GM19463 (cell line): ENCODE data around the gene ALG9.
"Not testable (repeated sequence)": the region's sequence is repeated elsewhere in the genome, so short reads cannot be mapped to it uniquely, and the experiment has no call there.

Source experiments
- ATAC-seq: cut with Tn5 transposase; IDR thresholded peaks from one replicate; pipeline ENCODE4 v1.9.1; 2021; ENCODE audit warnings: mild to moderate bottlenecking, moderate library complexity; ENCODE audit not compliant: unreplicated experiment

ALG9 gene

DNA sequence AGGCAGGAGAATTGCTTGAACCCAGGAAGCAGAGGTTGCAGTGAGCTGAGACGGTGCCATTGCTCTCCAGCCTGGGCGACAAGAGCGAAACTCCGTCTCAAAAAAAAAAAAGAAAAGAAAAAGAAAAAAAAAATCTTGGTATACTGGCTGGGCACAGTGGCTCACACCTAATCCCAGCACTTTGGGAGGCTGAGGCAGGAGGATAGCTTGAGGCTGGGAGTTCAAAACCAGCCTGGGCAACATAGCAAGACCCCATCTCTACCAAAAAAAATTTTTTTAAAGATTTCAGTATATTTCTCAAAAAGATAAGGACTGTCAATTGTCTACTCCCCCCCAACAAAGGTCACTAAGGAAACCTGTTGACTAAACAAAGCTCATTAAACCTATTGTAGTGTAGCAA is 13.7 kb upstream of the ALG9 start:
- ATAC-seq = not testable (repeated sequence)

DNA sequence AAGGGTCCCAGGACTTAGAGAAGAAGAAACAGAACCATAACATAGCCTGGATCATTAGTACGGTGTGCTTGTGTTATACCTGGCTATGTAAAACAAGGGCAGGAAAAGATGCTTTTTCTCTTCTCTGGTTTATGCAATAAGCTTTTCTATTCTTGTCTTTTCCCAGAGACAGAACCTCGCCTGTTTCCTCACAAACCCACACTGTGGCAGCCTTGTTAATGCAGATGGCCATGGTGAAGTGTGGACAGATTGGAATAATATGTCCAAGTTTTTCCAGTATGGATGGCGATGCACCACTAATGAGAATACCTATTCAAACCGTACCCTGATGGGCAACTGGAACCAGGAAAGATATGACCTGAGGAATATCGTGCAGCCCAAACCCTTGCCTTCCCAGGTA is 10.8 kb upstream of the ALG9 start:
- no peak for ATAC-seq

DNA sequence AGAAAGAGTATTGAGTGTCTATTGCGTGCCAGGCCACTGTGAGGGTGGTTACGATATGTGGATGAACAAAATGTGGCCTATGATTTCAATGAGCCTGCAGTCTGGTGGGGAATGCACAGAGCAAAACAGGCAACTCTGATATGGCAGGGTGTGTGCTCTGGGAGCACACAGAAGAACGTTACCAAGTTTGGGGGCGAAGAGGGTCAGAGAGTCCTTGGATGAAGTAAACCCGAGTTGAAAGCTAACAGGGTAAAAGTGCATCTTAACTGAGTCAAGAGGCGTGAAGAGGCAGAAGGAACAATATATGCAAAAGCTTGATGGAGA is 8.2 kb upstream of the ALG9 start:
- ATAC-seq = peak; percentile 1

DNA sequence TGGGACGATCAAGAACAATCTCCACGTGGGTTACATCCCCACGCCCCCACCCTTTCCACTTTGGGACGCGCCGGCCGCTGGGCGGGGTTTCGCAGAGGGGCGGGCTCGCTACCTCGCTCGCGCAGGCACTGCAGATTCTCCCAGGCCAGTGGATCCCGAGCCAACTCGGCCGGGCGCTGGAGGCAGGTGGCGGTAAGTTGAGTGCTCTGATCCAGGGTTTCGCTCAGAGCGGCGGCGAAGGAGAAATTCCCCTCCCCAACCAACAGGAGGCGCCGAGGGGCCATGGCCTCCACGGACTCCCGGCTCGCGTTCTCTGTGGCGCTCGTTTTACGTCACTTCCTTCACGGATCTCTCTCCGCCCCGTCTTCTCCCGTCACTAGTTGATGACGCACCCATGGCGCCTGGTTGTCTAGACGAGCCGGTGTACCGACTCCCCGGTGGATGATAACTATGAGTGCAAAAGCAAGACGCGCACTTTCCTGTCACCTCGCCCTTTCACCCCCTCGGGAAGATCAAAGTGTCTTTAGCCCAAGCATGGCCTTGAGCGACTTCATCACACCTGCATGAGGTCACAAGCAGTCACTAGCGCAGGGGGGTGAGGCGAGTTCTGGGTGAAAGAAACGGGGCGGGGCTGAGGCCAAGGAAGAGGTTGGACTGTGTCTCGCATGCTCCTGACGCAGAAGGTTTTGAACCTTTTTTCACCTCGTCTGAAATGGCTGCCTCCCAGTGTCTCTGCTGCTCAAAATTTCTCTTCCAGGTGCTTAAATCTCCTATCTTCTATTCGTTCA is 7.7 kb upstream of the ALG9 start, which contains the start of the genes CFAP68 and FDXACB1:
Gene CFAP68, plus strand, starts transcription at position 693 of the 788 bp plus-strand sequence. Its CDS starts 20 bp downstream, at position 713.
Gene FDXACB1, minus strand, starts transcription at position 317 of the 788 bp plus-strand sequence. Its CDS starts 33 bp downstream, at position 284.
- peak; percentile 88 for ATAC-seq

DNA sequence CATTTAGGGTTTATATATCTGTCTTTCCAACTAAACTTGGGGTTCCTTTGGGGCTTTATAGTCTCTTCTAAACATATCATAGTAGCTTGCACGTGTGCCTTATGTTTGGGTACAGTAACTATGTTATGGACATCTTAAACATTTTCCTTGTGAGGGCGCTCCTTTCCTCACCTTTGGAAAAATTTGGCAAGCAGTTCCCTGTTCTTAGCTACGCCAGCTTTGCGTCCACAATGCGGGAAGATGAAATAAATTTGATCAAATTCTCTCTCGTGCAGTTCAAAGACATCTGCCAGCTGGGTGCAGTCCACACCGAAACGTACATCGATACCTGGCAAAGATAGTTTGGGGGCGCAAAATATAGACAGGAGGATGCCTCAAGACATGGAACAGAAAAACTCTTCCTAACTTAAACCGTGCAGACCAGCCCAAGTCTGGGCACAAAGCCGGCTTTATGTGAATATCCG is 7.0 kb upstream of the ALG9 start:
- ATAC-seq = no peak

DNA sequence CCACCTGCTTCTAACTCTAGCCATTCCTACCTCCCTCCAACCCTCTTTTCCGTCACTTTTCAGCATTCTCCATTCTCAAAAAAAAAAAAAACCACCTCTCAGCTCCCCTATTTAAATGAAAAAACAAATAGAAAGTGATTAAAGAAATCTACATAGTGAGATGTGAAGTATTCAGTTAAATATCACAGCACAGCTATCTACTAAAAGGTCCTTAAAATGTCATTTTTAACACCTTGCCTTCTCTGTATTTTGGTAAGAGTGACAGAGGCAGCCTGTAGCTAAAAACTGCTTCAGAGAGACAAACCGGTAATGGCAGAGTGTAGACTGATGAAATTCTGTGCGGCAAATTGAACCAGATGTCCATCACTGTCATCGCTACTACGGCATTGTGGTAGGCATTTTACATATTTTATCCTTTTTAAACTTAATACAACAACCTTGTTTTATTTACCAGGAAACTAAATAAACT is 346 bp upstream of the ALG9 start:
- ATAC-seq = no peak

DNA sequence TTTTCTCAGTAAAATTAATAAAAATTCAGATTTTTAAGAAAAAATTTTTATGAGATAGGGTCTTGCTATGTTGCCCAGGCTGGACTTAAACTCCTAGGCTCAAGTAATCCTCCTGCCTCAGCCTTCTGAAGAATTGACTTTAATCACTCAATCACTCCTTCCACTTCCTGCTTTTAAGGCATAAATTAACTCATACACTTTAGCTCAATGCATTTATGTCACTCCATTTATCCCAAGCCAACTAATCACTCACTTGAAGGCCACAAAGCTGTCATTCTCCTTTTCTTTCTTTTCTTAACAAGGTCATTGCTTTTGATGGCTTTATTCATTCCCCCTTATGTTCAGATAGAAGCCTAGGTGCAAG is 877 bp downstream of the ALG9 start:
- peak; percentile 5 for ATAC-seq

DNA sequence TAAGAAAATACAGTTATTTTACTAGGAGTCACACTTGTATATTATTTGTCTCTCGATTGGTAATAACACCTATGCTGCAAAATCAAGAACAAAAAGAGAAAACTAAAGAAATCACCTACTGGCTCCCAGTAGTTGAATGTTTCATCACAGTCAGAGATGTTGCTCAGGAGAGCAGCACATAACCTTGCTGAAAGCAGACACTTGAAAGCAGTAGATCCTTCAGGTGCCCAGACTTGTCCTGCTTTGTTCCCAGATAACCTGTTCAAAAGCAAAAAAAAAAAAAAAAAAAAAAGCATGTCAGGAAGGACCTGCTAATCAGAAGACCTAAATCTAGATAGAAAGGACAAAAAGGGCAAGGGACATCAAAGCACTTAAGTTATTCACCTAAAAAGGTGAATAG is 1.3 kb downstream of the ALG9 start:
- ATAC-seq = no peak

DNA sequence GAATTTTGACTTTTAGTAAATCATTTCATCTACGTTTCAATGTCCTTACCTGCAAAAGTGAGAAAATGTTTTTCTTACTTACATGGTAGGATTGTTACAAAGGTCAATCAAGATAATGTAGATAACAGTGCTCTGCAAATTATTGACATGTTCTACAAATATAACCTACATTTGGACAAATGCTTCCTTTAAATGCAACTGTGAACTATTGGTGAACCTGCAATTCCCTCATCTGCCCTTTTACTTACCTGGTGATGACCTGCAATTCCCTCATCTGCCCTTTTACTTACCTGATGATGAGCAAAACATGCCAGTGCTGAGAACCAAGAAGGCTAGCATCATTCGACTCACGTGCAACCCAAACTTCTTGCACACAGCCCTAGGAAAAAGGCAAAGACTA is 11.1 kb downstream of the ALG9 start:
- no peak for ATAC-seq

DNA sequence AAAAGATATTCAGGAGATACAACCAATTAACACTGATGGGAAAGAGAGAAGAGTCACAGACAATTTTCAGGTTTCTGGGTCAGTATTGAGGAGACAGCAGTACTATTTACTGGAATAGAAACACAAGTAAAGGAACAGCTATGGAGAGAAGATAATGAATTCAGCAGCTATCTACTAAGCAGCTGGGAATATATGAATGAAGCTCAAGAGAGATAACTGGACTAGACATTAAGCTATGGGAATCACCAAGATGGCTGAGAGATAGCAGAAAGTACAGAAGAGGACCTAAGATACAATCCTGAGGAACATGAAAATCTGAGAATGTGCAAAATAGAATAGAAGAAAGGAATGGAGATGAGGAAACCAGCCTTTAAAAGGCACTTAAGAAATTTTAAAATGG is 15.9 kb downstream of the ALG9 start:
- no peak for ATAC-seq

DNA sequence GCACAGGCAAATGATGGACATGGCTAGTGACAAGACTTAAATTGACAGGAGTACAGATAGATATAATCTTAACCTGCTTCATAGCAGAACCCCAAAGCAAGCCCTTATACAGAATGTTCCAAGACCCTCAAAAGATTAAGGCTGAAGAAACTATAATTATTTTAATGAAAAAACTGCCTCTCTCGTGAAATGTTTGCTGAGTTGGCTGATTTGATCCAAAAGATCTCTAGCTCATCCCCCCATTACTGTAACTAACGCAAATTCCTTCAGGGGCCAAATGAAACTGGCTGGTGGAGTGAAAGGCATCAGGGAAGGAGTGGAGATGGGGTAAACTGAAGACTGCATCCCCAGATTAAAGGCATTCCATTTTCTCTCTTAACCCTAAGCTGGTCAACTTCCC is 19.3 kb downstream of the ALG9 start:
- ATAC-seq = no peak

DNA sequence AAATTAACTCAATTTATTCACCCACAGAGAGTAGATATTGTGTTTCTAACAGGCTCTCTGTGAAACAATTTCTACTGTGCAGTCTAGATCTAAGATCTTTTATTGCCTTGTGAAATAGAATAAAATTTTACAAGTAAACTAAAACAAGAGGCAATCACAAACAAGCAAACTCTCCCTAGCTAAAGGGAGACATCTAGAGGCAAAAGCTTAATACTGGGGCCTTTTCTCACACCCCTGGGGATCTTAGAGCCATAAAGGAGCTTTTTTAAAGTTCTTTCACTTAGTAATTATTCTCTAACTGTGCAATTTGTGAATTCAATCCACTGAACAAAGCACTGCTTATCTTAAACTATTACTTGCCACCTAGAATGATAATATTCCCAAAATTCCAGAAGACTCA is 19.7 kb downstream of the ALG9 start:
- no peak for ATAC-seq

DNA sequence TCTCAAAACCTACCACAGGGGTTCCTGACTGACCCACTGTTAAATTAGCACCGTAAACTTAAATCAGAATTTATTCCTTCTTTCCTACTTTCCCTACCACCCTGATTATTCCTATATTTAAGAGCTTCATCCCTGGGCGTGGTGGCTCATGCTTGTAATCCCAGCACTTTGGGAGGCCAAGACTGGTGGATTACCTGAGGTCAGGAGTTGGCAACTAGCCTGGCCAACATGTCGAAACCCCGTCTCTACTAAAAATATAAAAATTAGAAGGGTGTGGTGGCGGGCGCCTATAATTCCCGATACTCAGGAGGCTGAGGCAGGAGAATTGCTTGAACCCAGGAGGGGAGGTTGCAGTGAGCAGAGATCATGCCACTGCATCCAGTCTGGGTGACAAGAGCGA is 20.3 kb downstream of the ALG9 start:
- no peak for ATAC-seq

DNA sequence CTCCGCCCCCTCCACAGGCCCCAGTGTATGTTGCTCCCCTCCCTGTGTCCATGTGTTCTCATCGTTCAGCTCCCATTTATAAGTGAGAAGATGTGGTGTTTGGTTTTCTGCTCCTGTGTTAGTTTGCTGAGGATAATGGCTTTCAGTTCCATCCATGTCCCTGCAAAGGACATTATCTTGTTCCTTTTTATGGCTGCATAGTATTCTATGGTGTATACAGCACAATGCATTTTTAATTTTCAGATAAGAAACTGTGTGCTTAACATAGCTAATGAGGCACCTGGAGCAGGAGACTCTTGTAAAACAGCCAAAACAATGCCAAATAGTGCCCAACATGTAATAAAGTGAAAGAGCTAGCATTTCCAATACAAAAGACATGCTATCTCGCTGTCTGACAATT is 21.8 kb downstream of the ALG9 start:
- ATAC-seq = no peak

DNA sequence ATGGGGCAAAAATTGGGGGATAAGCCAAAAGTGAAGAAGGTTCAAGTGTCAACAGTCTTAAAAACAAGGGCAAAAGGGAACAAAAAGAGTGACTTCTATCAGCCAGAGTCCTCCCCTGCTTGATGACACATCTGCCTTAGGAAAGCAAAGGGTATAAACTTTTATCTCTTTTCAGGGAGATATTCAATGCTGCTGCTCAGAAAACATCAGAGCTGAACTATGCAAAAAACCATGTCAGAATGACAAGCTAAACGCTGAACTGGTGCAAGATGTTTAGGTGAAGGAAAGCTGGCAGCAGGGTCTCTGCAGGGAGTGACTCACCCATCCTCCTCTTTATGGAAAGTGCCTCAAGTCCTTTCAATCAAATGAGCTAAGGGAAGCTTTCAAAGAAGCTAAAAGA is 24.7 kb downstream of the ALG9 start:
- no peak for ATAC-seq

DNA sequence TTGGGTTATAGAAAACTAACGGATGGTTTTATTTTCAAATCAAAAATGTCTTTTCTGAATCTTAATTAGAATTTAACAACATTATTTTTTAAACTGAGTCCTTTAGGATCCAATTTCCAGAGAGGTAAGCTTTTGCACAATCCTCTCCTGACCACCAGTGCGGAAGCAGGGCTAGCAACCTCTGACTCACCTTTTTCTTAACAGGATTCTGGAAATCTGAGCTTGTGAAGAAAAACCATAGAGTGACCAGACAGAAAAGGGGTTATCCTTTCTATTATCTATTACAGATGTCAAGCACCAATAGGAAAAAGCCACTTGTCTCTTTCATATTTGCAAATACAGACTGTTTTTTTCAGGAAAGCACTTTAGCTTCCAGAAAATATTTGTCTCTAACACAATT is 25.3 kb downstream of the ALG9 start:
- no peak for ATAC-seq

DNA sequence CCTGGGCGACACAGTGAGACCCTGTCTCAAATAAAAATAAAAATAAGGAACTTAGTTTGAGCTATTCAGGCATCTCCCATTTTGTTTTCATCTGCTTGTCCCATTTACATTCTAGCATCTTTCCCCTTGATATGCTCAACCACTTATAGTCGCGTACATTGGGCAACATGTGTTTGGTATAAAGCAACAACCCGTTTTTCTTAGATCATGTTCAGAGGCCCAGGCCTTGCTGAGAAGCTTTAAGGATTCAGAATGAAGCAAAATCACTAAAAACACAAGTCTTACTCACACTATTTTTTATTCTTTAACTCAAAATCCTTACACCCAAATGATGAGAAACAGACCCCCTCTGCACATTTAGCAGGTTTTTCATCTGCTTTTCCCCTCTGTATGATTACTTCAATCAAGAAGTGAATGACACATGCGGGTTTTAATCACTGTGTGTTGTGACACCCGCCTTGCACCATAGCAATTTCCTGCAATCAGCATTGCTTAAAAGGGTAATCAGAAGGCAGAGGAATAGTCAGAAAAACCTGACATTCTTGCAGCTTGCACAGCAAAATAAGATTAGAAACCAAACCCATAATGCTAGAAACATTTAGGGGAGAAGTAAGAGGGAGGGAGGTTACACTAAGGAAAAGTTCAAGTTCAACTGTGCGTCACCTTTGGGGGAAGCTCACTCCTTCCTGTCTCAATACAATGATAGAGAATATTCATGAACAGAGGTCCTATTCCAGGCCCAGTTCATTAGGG is 25.9 kb downstream of the ALG9 start:
- no peak for ATAC-seq

DNA sequence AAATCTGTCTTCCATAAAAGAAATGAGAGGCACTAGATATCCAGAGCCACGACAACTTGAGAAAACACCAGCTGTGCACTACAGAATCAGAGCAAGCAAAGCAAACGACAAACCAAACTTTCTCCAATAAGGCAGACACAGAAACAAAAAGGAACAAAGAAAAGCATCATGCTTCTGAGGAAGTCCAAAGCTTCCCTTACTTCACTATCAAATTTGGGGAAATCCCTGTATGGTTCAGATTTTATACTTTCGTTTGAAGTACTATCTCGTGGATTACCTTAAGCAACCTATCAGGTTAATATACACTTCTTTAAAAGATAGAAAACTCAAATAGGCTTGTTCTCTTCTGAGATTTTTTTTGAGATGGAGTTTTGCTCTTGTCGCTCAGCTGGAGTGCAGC is 27.7 kb downstream of the ALG9 start:
- ATAC-seq = no peak

DNA sequence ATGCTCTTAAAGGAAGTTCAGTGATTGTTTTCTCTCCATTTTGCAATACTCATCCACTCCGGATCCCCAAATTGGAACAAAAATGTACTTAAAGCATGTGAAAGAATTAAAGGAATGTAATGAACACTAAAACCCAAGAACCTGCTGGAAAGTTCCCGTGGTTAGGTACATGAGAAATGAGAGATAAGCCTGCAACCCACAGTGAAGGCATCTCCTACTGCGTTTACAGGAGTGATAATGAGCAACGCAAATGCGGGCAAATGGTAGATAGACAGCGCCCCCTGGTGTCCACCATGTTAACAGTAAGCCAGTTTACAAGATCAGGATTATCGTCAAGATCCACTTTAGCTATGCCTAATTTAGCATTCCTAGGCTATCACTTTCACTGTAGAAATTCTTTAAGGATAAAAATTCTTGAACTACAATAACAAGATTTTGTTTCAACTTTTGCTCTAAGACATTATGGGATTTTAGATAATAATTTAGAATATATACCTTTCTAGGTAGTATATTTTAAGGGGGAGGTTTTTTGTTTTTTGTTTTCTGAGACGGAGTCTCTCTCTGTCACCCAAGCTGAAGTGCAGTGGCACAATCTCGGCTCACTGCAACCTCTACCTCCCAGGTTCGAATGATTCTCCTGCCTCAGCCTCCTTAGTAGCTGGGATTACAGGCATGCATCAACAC is 29.9 kb downstream of the ALG9 start:
- peak; percentile 34 for ATAC-seq

DNA sequence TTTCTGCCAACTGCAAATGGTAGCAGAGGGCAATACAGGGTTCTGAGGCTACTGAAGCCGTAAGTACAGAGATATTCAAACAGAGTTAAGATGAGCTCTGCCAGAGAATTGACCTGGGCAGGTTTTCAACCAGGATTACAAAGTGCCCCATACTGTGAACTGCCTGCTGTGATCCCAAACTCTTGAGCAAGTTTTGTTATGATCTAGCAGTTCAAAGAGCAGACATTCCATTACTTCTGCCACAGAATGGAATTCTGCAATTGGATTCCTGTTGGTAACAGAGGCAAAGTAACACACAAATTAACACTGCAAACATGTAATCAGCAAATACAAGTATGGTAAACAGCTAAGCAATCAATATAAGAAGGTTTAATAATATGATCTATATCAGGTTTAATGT is 31.2 kb downstream of the ALG9 start:
- no peak for ATAC-seq

DNA sequence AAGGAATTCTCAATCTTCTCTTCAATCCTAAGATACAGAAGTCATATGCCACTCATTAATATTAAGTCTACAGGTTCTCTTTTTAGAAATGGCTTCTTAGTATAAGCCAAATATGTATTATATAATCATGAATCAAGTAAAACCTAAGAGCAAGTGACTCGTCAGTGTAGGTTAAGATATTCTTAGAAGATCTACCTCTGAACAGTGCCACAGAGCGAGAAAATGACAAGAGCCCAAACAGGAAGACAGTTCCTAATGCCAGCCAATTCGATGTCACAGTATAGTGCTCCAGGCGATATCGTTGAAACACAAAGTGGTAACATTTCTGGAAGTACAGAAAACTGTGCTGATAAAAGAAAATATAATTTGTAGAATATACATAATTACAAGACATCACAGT is 33.3 kb downstream of the ALG9 start:
- no peak for ATAC-seq
